Measurements from ENCODE around the gene NOA1. TPM values are rescaled to one million over a fixed set of nuclear protein-coding genes. Genes with fewer than 3 reads are reported as not detected.
"Not testable (repeated sequence)": the region's sequence is repeated elsewhere in the genome, so short reads cannot be mapped to it uniquely, and the experiment has no call there.

NOA1 gene
- total RNA-seq, 1 experiment from 2014 or later = 12.0 TPM

DNA sequence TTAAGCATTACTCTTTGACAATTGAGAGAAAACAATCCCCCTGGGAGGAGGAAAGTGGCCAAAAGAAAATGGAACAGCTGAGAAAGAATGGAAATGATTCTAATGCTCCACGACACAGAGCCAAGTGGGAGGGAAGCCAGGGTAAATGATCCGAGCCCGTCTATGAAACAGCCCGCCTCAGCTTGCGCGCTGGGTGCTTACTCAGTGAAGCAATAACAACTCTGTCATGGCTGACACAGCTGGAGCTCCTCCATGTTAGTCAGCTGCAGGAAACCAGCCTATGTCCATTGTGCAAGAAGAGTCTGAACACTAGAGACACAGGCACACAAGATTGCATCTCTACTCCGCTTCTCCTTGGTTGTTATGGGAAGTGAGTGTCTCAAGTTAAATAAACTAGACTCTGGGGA is 19.3 kb downstream of the NOA1 start:
- DNase-seq (ENCODE audit: low spot score) = peak; percentile 60

DNA sequence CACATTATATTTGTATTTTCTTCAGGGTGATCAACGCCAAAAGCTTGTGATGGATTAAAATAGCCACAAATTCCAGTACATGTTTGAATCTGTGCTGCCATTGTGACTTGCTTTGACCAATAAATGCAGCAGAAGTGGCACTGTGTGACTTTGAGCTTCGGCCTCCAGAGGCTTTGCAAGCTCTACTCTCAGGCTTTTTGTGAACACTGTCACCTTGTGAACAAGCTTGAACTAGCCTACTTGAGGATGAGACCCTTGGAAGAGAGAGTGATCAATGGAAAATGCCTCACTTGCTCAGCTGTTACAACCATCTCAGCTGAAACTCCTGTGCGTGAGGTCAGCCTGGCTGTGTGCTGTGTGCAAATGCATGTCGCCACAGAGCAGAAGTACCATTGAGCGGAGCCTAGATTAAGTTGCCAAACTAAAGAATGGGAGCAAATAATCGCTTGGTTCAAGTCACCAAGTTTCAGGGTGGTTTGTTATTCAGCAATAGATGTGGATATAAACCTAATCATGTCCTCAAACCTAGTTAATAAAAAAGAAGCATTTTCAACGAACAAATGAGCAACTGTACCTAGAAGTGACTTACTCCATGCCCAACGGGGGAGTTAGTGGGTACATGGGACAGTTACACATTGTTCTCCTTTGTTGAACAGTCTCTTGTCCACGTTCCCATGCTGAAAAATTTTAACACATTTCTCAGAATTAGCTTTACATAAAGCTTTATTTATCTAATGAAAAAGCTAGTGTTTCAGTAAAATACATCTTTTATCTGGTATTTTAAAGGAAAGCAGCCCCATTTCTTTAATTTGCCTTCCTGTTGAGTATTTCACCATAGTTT is 23.5 kb downstream of the NOA1 start:
- no peak for DNase-seq (ENCODE audit: low spot score)

DNA sequence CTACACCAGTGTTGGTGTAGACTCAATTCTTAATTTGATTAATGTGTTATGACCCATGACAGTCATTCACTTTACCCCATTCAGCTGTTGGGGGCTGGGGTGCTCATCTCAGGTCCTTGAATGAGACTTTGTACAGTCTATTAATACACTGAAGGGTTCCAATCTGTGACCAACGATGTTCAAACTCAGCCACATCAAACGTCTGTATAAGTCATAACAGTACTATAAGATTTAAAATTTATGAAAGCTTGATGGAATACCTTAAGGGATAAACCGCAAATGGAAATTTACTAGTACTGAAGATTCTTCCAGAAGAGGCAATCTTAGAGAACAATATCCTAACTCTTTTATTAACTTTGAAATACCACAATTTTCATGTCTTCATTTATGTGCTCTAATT is 36.0 kb downstream of the NOA1 start:
- no peak for DNase-seq (ENCODE audit: low spot score)

DNA sequence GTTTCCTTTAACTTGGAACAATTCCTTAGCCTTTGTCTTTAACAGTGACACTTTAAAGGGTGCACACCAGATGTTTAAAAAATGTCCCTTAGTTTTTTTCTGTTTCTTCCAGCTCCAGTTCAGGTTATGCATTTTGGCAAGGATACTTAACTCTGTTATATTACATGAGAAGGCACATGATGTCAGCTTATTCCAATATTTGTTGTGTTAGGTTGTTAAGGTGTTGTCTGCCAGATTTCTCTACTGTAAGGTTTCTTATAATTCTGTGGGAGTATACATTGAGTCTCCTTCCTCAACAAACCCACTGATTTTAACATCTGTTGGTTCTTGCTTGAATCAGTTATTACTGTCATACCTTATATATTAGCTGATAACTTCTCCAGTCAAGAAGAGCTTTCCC is 36.4 kb downstream of the NOA1 start:
- no peak for DNase-seq (ENCODE audit: low spot score)

DNA sequence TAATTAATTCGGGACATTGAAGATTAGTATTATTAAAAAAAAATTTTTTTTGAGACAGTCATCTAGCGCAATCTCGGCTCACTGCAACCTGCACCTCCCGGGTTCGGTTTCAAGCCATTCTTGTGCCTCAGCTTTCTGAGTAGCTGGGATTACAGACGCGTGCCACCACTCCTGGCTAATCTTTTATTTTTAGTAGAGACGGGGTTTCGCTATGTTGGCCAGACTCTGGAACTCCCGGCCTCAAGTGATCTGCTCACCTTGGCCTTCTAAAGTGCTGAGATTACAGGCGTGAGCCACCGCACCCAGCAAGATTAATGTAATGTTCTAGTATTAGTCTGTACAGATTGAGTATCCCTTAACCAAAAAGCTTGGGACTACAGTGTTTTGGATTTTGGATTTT is 37.0 kb downstream of the NOA1 start:
- DNase-seq (ENCODE audit: low spot score) = no peak

DNA sequence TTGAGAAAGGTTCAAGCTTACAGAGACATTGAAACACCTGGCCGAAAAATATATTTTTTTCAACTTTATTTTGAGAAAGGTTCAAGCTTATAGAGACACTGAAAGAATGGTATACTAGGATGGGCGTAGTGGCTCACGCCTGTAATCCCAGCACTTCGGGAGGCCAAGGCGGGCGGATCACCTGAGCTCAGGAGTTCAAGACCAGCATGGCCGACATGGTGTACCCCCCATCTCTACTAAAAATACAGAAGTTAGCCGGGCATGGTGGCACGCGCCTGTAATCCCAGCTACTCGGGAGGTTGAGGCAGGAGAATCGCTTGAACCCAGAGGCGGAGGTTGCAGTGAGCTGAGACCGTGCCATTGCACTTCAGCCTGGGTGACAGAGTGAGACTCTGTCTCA is 37.6 kb downstream of the NOA1 start:
- DNase-seq (ENCODE audit: low spot score) = not testable (repeated sequence)

DNA sequence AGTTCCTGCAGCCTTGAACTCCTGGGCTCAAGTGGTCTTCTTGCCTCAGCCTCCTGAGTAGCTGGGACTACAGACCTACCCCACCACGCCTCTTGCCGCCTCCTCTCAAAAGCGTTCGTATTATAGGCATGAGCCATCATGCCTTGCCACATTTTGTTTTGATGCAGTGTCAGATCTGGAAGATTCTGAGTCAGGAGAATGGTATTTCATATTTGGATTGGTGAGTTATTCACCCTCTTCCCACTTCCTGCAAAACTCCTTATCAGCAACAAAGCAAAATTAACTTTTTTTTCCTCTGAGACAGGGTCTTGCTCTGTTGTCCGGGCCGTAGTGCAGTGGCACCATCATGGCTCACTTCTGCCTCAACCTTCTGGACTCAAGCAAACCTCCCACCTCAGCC is 40.1 kb downstream of the NOA1 start:
- peak; percentile 89 for DNase-seq (ENCODE audit: low spot score)

DNA sequence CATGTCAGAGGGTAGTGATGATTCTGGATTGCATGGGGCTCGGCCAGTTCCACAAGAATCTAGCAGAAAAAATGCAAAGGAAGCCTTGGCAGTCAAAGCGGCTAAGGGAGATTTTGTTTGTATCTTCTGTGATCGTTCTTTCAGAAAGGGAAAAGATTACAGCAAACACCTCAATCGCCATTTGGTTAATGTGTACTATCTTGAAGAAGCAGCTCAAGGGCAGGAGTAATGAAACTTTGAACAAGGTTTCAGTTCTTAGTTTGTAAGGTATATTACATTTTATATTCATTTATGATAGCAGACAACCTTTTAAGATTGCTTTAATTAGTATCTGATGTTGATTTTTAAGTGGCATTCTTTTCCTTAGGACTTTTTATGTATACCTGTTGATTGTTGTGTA is 45.5 kb downstream of the NOA1 start:
- no peak for DNase-seq (ENCODE audit: low spot score)

DNA sequence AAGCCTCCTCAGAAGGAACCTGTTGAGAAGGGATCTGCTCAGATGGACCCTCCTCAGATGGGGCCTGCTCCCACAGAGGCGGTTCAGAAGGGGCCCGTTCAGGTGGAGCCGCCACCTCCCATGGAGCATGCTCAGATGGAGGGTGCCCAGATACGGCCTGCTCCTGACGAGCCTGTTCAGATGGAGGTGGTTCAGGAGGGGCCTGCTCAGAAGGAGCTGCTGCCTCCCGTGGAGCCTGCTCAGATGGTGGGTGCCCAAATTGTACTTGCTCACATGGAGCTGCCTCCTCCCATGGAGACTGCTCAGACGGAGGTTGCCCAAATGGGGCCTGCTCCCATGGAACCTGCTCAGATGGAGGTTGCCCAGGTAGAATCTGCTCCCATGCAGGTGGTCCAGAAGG is 46.8 kb downstream of the NOA1 start:
- no peak for DNase-seq (ENCODE audit: low spot score)

DNA sequence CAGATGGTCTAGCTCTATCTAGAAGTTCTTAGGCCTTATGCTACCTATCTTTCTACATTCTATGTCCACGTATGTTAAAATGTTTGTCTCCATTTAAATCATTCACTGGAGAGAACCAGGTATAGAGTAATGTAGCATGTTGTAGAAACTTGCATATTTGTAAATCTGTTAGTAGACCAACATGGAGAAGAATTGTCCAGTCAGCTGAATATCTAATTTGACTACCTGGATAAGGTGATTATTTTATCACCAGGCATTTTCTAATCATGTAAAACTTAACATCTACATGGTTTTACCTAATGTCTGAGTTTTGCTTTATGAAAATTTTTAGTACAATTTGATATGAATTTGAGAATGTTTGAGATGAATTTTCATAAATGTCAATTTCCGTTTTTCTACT is 50.2 kb downstream of the NOA1 start:
- DNase-seq (ENCODE audit: low spot score) = no peak

DNA sequence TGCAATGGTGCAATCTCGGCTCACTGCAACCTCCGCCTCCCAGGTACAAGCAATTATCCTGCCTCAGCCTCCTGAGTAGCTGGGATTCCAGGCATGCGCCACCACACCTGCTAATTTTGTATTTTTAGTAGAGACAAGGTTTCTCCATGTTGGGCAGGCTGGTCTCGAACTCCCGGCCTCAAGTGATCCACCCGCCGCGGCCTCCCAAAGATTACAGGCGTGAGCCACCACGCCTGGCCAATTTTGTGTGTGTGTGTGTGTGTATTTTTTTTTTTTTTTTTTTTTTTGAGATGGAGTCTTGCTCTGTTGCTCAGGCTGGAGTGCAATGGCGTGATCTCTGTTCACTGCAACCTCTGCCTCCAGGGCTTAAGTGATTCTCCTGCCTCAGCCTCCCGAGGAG is 62.4 kb downstream of the NOA1 start:
- not testable (repeated sequence) for DNase-seq (ENCODE audit: low spot score)

DNA sequence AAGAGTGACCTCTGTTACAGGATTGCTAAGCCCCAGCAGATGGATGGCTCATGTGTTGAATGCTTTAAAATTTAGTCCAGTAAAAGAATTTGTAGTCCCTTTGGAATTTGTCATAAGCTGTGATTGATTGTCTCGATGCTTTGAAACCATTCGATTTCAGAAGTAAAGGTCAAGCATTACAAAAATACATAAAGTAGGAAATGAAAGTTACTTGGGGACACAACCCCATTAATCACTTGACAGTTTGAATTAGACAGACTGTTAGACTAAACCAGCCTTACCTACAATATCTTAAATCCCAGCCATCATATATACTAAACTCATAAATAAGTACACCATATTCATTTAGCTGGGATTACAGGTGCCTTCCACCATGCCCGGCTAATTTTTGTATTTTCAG is 63.1 kb downstream of the NOA1 start:
- no peak for DNase-seq (ENCODE audit: low spot score)

Other genes with a start within 250 kb of the NOA1 start
- not detected in 2 replicates for gene SPINK2, start 155.9 kb downstream of the NOA1 start, total RNA-seq (2014; rRNA removed; shearing (Covaris generic))
- 36.1 and 43.2 TPM in 2 replicates for gene REST, start 69.7 kb downstream of the NOA1 start, total RNA-seq (2014; rRNA removed; shearing (Covaris generic))
- 138 and 174 TPM in 2 replicates for gene POLR2B, start 1.3 kb upstream of the NOA1 start, total RNA-seq (2014; rRNA removed; shearing (Covaris generic))
- 287 and 293 TPM in 2 replicates for gene IGFBP7, start 132.8 kb upstream of the NOA1 start, total RNA-seq (2014; rRNA removed; shearing (Covaris generic))

Measured in A172 (cell line).